Stimulated activated CD8-positive, alpha-beta memory T cell treated with anti-CD3 and anti-CD28 coated beads, Interleukin-4, amount 100 ng/mL, for 1 hour (primary cell): ENCODE data around the gene IGSF3.

Experiments used
- DNase-seq, 2 donors: peaks; one replicate each; pipeline ENCODE4 v3.0.0-alpha.2; 2020; ENCODE audit warnings: low read depth in 2 of 2, low spot score in 1 of 2

IGSF3 gene

GRCh38 chr1:116532671-116533428, 134.7 kb downstream of the IGSF3 start:
- DNase-seq, result no peak

- no peak for DNase-seq
Observed at GRCh38 chr1:116531917-116532316, 135.6 kb downstream of the IGSF3 start.

GRCh38 chr1:116529681-116530080, 137.9 kb downstream of the IGSF3 start:
- no peak for DNase-seq

GRCh38 chr1:116529199-116529631, 138.3 kb downstream of the IGSF3 start:
- DNase-seq, result no peak

- no peak for DNase-seq
Observed at GRCh38 chr1:116528329-116529083, 139.0 kb downstream of the IGSF3 start.

- DNase-seq, result no peak
Observed at GRCh38 chr1:116525440-116525839, 142.1 kb downstream of the IGSF3 start.
